MCF 10A (cell line): ENCODE results near the gene MOB2. TPM values are rescaled to one million over a fixed set of nuclear protein-coding genes. Genes with fewer than 3 reads are reported as not detected.

ENCODE experiments used
- BruUV-seq: library from RNA; stranded (reverse); fragments of 400-500 nt; replicated peaks from 2 replicates; lab custom pipeline; 2021; lab: Mats Ljungman, UMichigan
- CTCF ChIA-PET: fragments of 300-600 bp; sonication (Branson Sonifier 250); formaldehyde crosslinking; extraction: SDS; loops from one replicate; lab custom pipeline; 2021; ENCODE audit warnings: antibody characterized with exemption, inconsistent platforms; lab: Yijun Ruan, JAX
- POLR2A ChIA-PET: fragments of 300-600, 350-650 bp; sonication (Branson Sonifier 250); formaldehyde crosslinking; extraction: SDS; loops from one replicate; lab custom pipeline; 2020; ENCODE audit warnings: antibody characterized with exemption, inconsistent platforms; lab: Yijun Ruan, JAX
- DNase-seq: peaks from one replicate; pipeline ENCODE4 v3.0.0-alpha.2; 2018; ENCODE audit not compliant: unreplicated experiment
- H3K27ac Mint-ChIP-seq: one replicate; pipeline ENCODE4 v1.8.0; 2022; ENCODE audit warnings: mild to moderate bottlenecking, low read depth, mixed read lengths; ENCODE audit not compliant: unreplicated experiment
- H3K27me3 Mint-ChIP-seq: one replicate; pipeline ENCODE4 v1.8.0; 2022; ENCODE audit warnings: mixed read lengths; ENCODE audit not compliant: insufficient read depth, unreplicated experiment
- H3K36me3 Mint-ChIP-seq: one replicate; pipeline ENCODE4 v1.8.0; 2022; ENCODE audit warnings: mild to moderate bottlenecking, moderate library complexity, mixed read lengths; ENCODE audit not compliant: insufficient read depth, unreplicated experiment
- H3K4me1 Mint-ChIP-seq: one replicate; pipeline ENCODE4 v1.8.0; 2022; ENCODE audit warnings: mixed read lengths; ENCODE audit not compliant: insufficient read depth, unreplicated experiment
- H3K4me3 Mint-ChIP-seq: one replicate; pipeline ENCODE4 v1.8.0; 2022; ENCODE audit warnings: mild to moderate bottlenecking, moderate library complexity, mixed read lengths; ENCODE audit not compliant: unreplicated experiment
- H3K9me3 Mint-ChIP-seq: one replicate; pipeline ENCODE4 v1.8.0; 2022; ENCODE audit warnings: mixed read lengths; ENCODE audit not compliant: unreplicated experiment
- CTCF ChIP-seq: fragments of 200-600 bp; IDR thresholded peaks from one replicate; pipeline ENCODE4 v1.8.0; 2022; ENCODE audit warnings: antibody characterized with exemption, mild to moderate bottlenecking; ENCODE audit not compliant: unreplicated experiment
- intact Hi-C: fragments of 100-400 bp; cut with micrococcal nuclease; formaldehyde crosslinking; loops from 2 replicates; pipeline ENCODE4 v1.14.1; 2022
- total RNA-seq: library from RNA; stranded (reverse); gene quantifications from 2 replicates; pipeline ENCODE4 v1.2.3, GENCODE V29; 2022

The MOB2 gene
- total RNA-seq, 1 experiment from 2014 or later, result 20.2 TPM

GRCh38 chr11:1530686-1531448, 44.3 kb upstream of the MOB2 start:
- H3K4me1 Mint-ChIP-seq, result peaks cover 34% of the 10 kb centered on the region
- no peaks in the 10 kb centered on the region for H3K27me3 Mint-ChIP-seq
- ChIA-PET CTCF (interaction anchor here (0.6 to 2.5 kb wide), 6 partner anchors 16 to 575 kb away, joined by 3 to 21 read pairs (median 4); no protein-coding TSS in a partner anchor), POLR2A (interaction anchor here (0.6 to 1.0 kb wide), 3 partner anchors 66 to 294 kb away, joined by 3 to 4 read pairs (median 3); no protein-coding TSS in a partner anchor)
- H3K27ac Mint-ChIP-seq, result peak overlapping the region; percentile 82
- peaks cover 13% of the 10 kb centered on the region for H3K36me3 Mint-ChIP-seq
- peak overlapping the region; percentile 23 for H3K4me3 Mint-ChIP-seq
- BruUV-seq, result no TSS peak
- intact Hi-C loops, result loop anchor here (10.0 kb wide), 1 partner anchor 226 kb away; the partner anchor contains the start of gene TOLLIP
- no peaks in the 10 kb centered on the region for H3K9me3 Mint-ChIP-seq
- DNase-seq, result no peak
- TF ChIP-seq CTCF, result no peak

GRCh38 chr11:1529774-1530173, 43.2 kb upstream of the MOB2 start:
- Mint-ChIP-seq H3K27me3 (no peaks in the 10 kb centered on the region), H3K4me3 (no peak overlapping the region)
- no TSS peak for BruUV-seq

DNA sequence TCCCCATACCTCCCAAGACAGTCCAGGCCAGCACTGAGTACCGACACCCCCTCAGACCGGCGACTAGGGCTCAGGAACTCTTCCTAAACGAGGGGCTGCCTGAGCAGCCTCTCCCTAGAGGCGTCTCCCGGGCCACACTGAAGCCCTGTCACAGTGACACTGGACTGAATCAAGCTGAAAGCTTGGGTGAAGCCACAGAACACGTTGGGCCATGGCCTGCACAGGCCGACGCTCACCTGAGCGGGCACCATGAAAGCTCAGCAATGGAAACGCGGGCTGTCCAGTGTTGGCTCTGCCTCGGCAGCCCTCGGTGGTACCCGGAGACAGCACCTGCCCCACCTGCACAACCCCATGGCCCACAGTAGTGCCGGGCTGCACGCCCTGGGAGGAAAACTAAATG, 42.7 kb upstream of the MOB2 start:
- no peaks in the 10 kb centered on the region for H3K27me3 Mint-ChIP-seq
- no peak overlapping the region for H3K27ac Mint-ChIP-seq
- ChIA-PET CTCF (interaction anchor here (0.6 to 1.8 kb wide), 2 partner anchors 14 to 35 kb away, joined by 3 to 6 read pairs; no protein-coding TSS in a partner anchor), POLR2A (no interaction called here)
- peaks cover 6% of the 10 kb centered on the region for H3K36me3 Mint-ChIP-seq
- peaks cover 22% of the 10 kb centered on the region for H3K4me1 Mint-ChIP-seq
- intact Hi-C loops, result no loop called here
- H3K4me3 Mint-ChIP-seq, result no peak overlapping the region
- no peak for TF ChIP-seq CTCF
- no peak for DNase-seq
- no peaks in the 10 kb centered on the region for H3K9me3 Mint-ChIP-seq
- no TSS peak for BruUV-seq

More at GRCh38 chr11:1529774-1530173, 43.2 kb upstream of the MOB2 start:
- H3K9me3 Mint-ChIP-seq, result no peaks in the 10 kb centered on the region
- peaks cover 26% of the 10 kb centered on the region for H3K4me1 Mint-ChIP-seq
- TF ChIP-seq CTCF, result no peak
- CTCF ChIA-PET, result interaction anchor here (1.8 kb wide), 1 partner anchor 14 kb away, joined by 6 read pairs; no protein-coding TSS in a partner anchor
- intact Hi-C loops, result loop anchor here (10.0 kb wide), 1 partner anchor 225 kb away; the partner anchor contains the start of gene TOLLIP
- POLR2A ChIA-PET, result no interaction called here
- H3K36me3 Mint-ChIP-seq, result peaks cover 11% of the 10 kb centered on the region
- DNase-seq, result no peak
- H3K27ac Mint-ChIP-seq, result no peak overlapping the region

DNA sequence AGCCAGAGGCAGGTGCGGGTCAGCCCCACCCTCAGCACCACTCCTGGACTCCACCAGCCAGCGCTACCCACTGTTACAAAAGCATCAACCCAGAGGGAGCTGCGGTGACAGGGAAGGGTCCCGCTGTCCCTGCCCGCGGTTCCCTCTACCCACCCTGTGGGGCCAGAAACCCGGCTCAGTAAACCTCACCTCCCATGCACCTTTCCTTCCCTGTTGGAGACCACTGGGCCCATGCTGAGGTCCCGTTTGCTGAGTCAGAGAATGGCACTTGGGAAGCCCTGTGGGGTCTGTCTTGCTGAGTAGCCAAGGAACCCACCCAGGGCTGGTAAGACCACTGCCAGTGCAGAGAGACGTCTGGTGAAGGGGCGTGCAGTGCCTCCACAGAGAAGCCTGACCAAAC, 42.1 kb upstream of the MOB2 start:
- no TSS peak for BruUV-seq
- Mint-ChIP-seq H3K9me3 (no peaks in the 10 kb centered on the region), H3K4me1 (peaks cover 20% of the 10 kb centered on the region), H3K36me3 (peaks cover 6% of the 10 kb centered on the region), H3K4me3 (no peak overlapping the region), H3K27me3 (no peaks in the 10 kb centered on the region), H3K27ac (no peak overlapping the region)
- DNase-seq, result no peak
- TF ChIP-seq CTCF, result no peak
- ChIA-PET POLR2A (no interaction called here), CTCF (interaction anchor here (0.6 to 1.8 kb wide), 2 partner anchors 13 to 36 kb away, joined by 3 to 6 read pairs; no protein-coding TSS in a partner anchor)
- intact Hi-C loops, result no loop called here
